M059J (cell line): ENCODE data around the gene NUF2. TPM values are rescaled to one million over a fixed set of nuclear protein-coding genes. Genes with fewer than 3 reads are reported as not detected.
A peak's percentile ranks its signal among the peaks of the same experiment; 100 is the strongest.
"Not testable (repeated sequence)": the region's sequence is repeated elsewhere in the genome, so short reads cannot be mapped to it uniquely, and the experiment has no call there.

ENCODE experiments used
- DNase-seq: peaks from one replicate; pipeline ENCODE4 v3.0.0-alpha.2; 2012; ENCODE audit warnings: low read depth
- total RNA-seq: library from RNA; depleted of rRNA; stranded (reverse); fragments of >200 nt; shearing (Covaris generic); gene quantifications from 2 replicates; pipeline ENCODE4 v1.2.3, GENCODE V29; 2014

The NUF2 gene
- total RNA-seq, 1 experiment from 2014 or later: 51.1 TPM

GRCh38 chr1:163335216-163335615, 13.5 kb downstream of the NUF2 start:
- DNase-seq: no peak

- DNase-seq: no peak
Observed at GRCh38 chr1:163337631-163338030, 15.9 kb downstream of the NUF2 start.

- peak; percentile 54 for DNase-seq
Observed at GRCh38 chr1:163346326-163346870, 24.6 kb downstream of the NUF2 start.

- no peak for DNase-seq
Observed at GRCh38 chr1:163347106-163347505, 25.4 kb downstream of the NUF2 start.

- no peak for DNase-seq
Observed at GRCh38 chr1:163351912-163352311, 30.2 kb downstream of the NUF2 start.

GRCh38 chr1:163357378-163357777, 35.6 kb downstream of the NUF2 start:
- peak; percentile 17 for DNase-seq

GRCh38 chr1:163358172-163358571, 36.4 kb downstream of the NUF2 start:
- DNase-seq: not testable (repeated sequence)

- DNase-seq: peak; percentile 27
Observed at GRCh38 chr1:163361123-163361934, 39.6 kb downstream of the NUF2 start.

GRCh38 chr1:163365186-163365585, 43.4 kb downstream of the NUF2 start:
- DNase-seq: no peak

GRCh38 chr1:163366555-163366954, 44.8 kb downstream of the NUF2 start:
- DNase-seq: no peak

- no peak for DNase-seq
Observed at GRCh38 chr1:163367721-163368120, 46.0 kb downstream of the NUF2 start.

GRCh38 chr1:163372576-163372975, 50.8 kb downstream of the NUF2 start:
- DNase-seq: no peak

GRCh38 chr1:163378554-163378953, 56.8 kb downstream of the NUF2 start:
- no peak for DNase-seq

- DNase-seq: no peak
Observed at GRCh38 chr1:163379801-163380200, 58.0 kb downstream of the NUF2 start.

GRCh38 chr1:163381487-163382184, 59.9 kb downstream of the NUF2 start:
- DNase-seq: no peak

GRCh38 chr1:163382395-163382794, 60.6 kb downstream of the NUF2 start:
- DNase-seq: no peak

GRCh38 chr1:163387146-163387545, 65.4 kb downstream of the NUF2 start:
- DNase-seq: no peak

- DNase-seq: no peak
Observed at GRCh38 chr1:163388970-163389369, 67.2 kb downstream of the NUF2 start.

GRCh38 chr1:163395790-163396189, 74.0 kb downstream of the NUF2 start:
- DNase-seq: no peak

GRCh38 chr1:163397451-163398200, 75.9 kb downstream of the NUF2 start:
- no peak for DNase-seq

- DNase-seq: no peak
Observed at GRCh38 chr1:163399001-163399400, 77.2 kb downstream of the NUF2 start.

GRCh38 chr1:163399976-163400601, 78.3 kb downstream of the NUF2 start:
- no peak for DNase-seq
